ENCODE data around the gene UNC5A. TPM values are rescaled to one million over a fixed set of nuclear protein-coding genes. Genes with fewer than 3 reads are reported as not detected.

Gene UNC5A
- total RNA-seq, 1 experiment from 2014 or later = 10.1 TPM

DNA sequence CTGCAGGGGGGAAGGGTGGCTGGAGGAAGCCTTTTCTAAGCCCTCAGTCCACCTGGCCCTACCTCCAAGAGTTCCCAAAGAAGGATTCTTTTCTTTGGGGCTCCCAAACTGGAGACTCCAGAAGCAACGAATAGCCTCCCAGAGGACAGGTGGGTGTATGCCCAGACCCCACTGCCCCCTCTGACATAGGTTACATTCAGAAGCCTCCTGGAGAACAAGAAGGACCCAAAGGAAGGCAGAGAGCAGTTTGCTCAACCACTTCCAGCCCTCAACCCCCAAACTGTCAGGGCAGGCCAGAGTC is 78.5 kb downstream of the UNC5A start:
- CTCF ChIA-PET = no interaction called here
- no peaks in the 10 kb centered on the region for H3K9me2 ChIP-seq (ENCODE audit: insufficient read depth)
- no peak overlapping the region for H2AFZ ChIP-seq (ENCODE audit: low read depth, low read length, poor library complexity, severe bottlenecking)
- TF ChIP-seq, protein P1, sequence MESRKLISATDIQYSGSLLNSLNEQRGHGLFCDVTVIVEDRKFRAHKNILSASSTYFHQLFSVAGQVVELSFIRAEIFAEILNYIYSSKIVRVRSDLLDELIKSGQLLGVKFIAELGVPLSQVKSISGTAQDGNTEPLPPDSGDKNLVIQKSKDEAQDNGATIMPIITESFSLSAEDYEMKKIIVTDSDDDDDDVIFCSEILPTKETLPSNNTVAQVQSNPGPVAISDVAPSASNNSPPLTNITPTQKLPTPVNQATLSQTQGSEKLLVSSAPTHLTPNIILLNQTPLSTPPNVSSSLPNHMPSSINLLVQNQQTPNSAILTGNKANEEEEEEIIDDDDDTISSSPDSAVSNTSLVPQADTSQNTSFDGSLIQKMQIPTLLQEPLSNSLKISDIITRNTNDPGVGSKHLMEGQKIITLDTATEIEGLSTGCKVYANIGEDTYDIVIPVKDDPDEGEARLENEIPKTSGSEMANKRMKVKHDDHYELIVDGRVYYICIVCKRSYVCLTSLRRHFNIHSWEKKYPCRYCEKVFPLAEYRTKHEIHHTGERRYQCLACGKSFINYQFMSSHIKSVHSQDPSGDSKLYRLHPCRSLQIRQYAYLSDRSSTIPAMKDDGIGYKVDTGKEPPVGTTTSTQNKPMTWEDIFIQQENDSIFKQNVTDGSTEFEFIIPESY (IDR thresholded peaks at IDR 0.05; ENCODE audit: extremely low read depth, insufficient replicate concordance, low read length) = no peak
- TF ChIP-seq, protein P2, sequence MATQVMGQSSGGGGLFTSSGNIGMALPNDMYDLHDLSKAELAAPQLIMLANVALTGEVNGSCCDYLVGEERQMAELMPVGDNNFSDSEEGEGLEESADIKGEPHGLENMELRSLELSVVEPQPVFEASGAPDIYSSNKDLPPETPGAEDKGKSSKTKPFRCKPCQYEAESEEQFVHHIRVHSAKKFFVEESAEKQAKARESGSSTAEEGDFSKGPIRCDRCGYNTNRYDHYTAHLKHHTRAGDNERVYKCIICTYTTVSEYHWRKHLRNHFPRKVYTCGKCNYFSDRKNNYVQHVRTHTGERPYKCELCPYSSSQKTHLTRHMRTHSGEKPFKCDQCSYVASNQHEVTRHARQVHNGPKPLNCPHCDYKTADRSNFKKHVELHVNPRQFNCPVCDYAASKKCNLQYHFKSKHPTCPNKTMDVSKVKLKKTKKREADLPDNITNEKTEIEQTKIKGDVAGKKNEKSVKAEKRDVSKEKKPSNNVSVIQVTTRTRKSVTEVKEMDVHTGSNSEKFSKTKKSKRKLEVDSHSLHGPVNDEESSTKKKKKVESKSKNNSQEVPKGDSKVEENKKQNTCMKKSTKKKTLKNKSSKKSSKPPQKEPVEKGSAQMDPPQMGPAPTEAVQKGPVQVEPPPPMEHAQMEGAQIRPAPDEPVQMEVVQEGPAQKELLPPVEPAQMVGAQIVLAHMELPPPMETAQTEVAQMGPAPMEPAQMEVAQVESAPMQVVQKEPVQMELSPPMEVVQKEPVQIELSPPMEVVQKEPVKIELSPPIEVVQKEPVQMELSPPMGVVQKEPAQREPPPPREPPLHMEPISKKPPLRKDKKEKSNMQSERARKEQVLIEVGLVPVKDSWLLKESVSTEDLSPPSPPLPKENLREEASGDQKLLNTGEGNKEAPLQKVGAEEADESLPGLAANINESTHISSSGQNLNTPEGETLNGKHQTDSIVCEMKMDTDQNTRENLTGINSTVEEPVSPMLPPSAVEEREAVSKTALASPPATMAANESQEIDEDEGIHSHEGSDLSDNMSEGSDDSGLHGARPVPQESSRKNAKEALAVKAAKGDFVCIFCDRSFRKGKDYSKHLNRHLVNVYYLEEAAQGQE (IDR thresholded peaks at IDR 0.05; ENCODE audit: low read depth) = no peak
- TF ChIP-seq SP1 (IDR thresholded peaks at IDR 0.05; ENCODE audit: low read depth) (no peak), SIN3A (IDR thresholded peaks at IDR 0.05; ENCODE audit: low read depth) (no peak), EZH2 (IDR thresholded peaks at IDR 0.05) (no peak), SRF (IDR thresholded peaks at IDR 0.05; ENCODE audit: low read depth) (no peak), RAD21 (IDR thresholded peaks at IDR 0.05; ENCODE audit: low read depth) (no peak), TCF7L2 (IDR thresholded peaks at IDR 0.05; ENCODE audit: borderline replicate concordance, extremely low read depth, insufficient read depth, insufficient read length) (no peak), CBX3 (IDR thresholded peaks at IDR 0.05; ENCODE audit: low read depth) (no peak), EGR1 (IDR thresholded peaks at IDR 0.05; ENCODE audit: low read depth) (no peak), POLR2AphosphoS5 (IDR thresholded peaks at IDR 0.05; ENCODE audit: low read depth, low read length) (no peak), YY1 (IDR thresholded peaks at IDR 0.05; ENCODE audit: extremely low read depth, insufficient replicate concordance, low read depth, low read length) (no peak)
- TF ChIP-seq, protein P3, sequence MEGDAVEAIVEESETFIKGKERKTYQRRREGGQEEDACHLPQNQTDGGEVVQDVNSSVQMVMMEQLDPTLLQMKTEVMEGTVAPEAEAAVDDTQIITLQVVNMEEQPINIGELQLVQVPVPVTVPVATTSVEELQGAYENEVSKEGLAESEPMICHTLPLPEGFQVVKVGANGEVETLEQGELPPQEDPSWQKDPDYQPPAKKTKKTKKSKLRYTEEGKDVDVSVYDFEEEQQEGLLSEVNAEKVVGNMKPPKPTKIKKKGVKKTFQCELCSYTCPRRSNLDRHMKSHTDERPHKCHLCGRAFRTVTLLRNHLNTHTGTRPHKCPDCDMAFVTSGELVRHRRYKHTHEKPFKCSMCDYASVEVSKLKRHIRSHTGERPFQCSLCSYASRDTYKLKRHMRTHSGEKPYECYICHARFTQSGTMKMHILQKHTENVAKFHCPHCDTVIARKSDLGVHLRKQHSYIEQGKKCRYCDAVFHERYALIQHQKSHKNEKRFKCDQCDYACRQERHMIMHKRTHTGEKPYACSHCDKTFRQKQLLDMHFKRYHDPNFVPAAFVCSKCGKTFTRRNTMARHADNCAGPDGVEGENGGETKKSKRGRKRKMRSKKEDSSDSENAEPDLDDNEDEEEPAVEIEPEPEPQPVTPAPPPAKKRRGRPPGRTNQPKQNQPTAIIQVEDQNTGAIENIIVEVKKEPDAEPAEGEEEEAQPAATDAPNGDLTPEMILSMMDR (IDR thresholded peaks at IDR 0.05 in 2 of 3, conservative IDR thresholded peaks at IDR 0.05 in 1 of 3; ENCODE audit: borderline replicate concordance in 1 of 3, insufficient read depth in 1 of 3, low read depth in 2 of 3, low read length in 2 of 3) = no peak
- TF ChIP-seq, protein P4, sequence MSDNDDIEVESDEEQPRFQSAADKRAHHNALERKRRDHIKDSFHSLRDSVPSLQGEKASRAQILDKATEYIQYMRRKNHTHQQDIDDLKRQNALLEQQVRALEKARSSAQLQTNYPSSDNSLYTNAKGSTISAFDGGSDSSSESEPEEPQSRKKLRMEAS (IDR thresholded peaks at IDR 0.05) = no peak
- TF ChIP-seq, protein P5, sequence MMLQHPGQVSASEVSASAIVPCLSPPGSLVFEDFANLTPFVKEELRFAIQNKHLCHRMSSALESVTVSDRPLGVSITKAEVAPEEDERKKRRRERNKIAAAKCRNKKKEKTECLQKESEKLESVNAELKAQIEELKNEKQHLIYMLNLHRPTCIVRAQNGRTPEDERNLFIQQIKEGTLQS (IDR thresholded peaks at IDR 0.05) = no peak
- no peaks in the 10 kb centered on the region for H3K36me3 ChIP-seq (ENCODE audit: control insufficient read depth in 1 of 2, insufficient read depth in 2 of 2, low read length in 2 of 2)
- no peaks in the 10 kb centered on the region for H4K20me1 ChIP-seq (ENCODE audit: insufficient read depth)
- no peak overlapping the region for H3K27ac ChIP-seq (ENCODE audit: low read depth, low read length)
- no peak overlapping the region for H3K4me3 ChIP-seq (replicated peaks in 1 of 2; ENCODE audit: low read depth in 1 of 2, low read length in 2 of 2)
- RAD21 ChIA-PET (ENCODE audit: low non-redundant PET in 1 of 2, low total read pairs in 2 of 2, uncharacterized antibody in 2 of 2, unreplicated experiment in 2 of 2) = no interaction called here
- no peaks in the 10 kb centered on the region for H3K27me3 ChIP-seq (ENCODE audit: insufficient read depth, low read length)
- no peak for ATAC-seq
- no peak for DNase-seq (ENCODE audit: low read depth, low spot score)
- no peaks in the 10 kb centered on the region for H3K79me2 ChIP-seq (ENCODE audit: insufficient read depth, low read length)
- H3K9ac ChIP-seq (ENCODE audit: low read length) = no peak overlapping the region
- intact Hi-C loops (cut with micrococcal nuclease) = no loop called here
- no peaks in the 10 kb centered on the region for H3K4me1 ChIP-seq (ENCODE audit: control insufficient read depth in 1 of 2, insufficient read depth in 2 of 2, low read length in 2 of 2)
- H3K9me3 ChIP-seq (ENCODE audit: control insufficient read depth in 1 of 2, insufficient read depth in 1 of 2, low read depth in 1 of 2, low read length in 2 of 2) = no peaks in the 10 kb centered on the region
- no TSS peak for BruUV-seq (replicated peaks)
- H3K4me2 ChIP-seq (ENCODE audit: low read length) = no peak overlapping the region
- POLR2A ChIA-PET = no interaction called here
